DMS114 treated with DMSO at 0.1 percent for 48 hours (cell line): ENCODE measurements around the gene KRTAP17-1.
"Not testable (repeated sequence)": the region's sequence is repeated elsewhere in the genome, so short reads cannot be mapped to it uniquely, and the experiment has no call there.

Experiments used
- DNase-seq: peaks from one replicate; lab custom pipeline; 2025; ENCODE audit not compliant: unreplicated experiment; lab: John Stamatoyannopoulos, UW

The KRTAP17-1 gene

GRCh38 chr17:41307647-41308046 lies 7.9 kb downstream of the KRTAP17-1 start:
- DNase-seq = no peak

GRCh38 chr17:41304091-41304490 lies 11.4 kb downstream of the KRTAP17-1 start:
- no peak for DNase-seq

GRCh38 chr17:41302981-41303380 lies 12.5 kb downstream of the KRTAP17-1 start:
- DNase-seq = no peak

- no peak for DNase-seq
Observed at GRCh38 chr17:41301916-41302901, 13.3 kb downstream of the KRTAP17-1 start, which contains the start of gene KRTAP29-1. Gene KRTAP29-1, minus strand, starts transcription at chr17:41302851. Its CDS starts 0 bp downstream, at chr17:41302851.

GRCh38 chr17:41301204-41301790 lies 14.2 kb downstream of the KRTAP17-1 start:
- no peak for DNase-seq

GRCh38 chr17:41298458-41299135 lies 16.9 kb downstream of the KRTAP17-1 start:
- DNase-seq = no peak

GRCh38 chr17:41296846-41297245 lies 18.7 kb downstream of the KRTAP17-1 start:
- no peak for DNase-seq

GRCh38 chr17:41294016-41294415 lies 21.5 kb downstream of the KRTAP17-1 start:
- no peak for DNase-seq

- DNase-seq = no peak
Observed at GRCh38 chr17:41287050-41287449, 28.5 kb downstream of the KRTAP17-1 start.

- no peak for DNase-seq
Observed at GRCh38 chr17:41284546-41284945, 31.0 kb downstream of the KRTAP17-1 start.

GRCh38 chr17:41284043-41284442 lies 31.5 kb downstream of the KRTAP17-1 start:
- no peak for DNase-seq

GRCh38 chr17:41278176-41278955 lies 37.1 kb downstream of the KRTAP17-1 start:
- no peak for DNase-seq

- not testable (repeated sequence) for DNase-seq
Observed at GRCh38 chr17:41275648-41276190, 39.8 kb downstream of the KRTAP17-1 start, which contains the start of gene KRTAP9-7. Gene KRTAP9-7, plus strand, starts transcription at chr17:41275698. Its CDS starts 0 bp downstream, at chr17:41275698.

GRCh38 chr17:41271858-41272257 lies 43.7 kb downstream of the KRTAP17-1 start:
- no peak for DNase-seq

GRCh38 chr17:41271323-41271722 lies 44.2 kb downstream of the KRTAP17-1 start:
- DNase-seq = not testable (repeated sequence)

GRCh38 chr17:41267711-41268110 lies 47.8 kb downstream of the KRTAP17-1 start:
- DNase-seq = no peak

GRCh38 chr17:41265078-41265477 lies 50.4 kb downstream of the KRTAP17-1 start, which contains the start of gene KRTAP9-6:
Gene KRTAP9-6, plus strand, starts transcription at chr17:41265378. Its CDS starts 0 bp downstream, at chr17:41265378.
- DNase-seq = no peak
